ENCODE data around the gene SPPL3. TPM values are rescaled to one million over a fixed set of nuclear protein-coding genes. Genes with fewer than 3 reads are reported as not detected.

The SPPL3 gene
- total RNA-seq, 1 donor from 2014 or later, result 40.3 TPM

- H3K4me3 Mint-ChIP-seq, result peak overlapping the region; percentile 52
- POLR2A ChIA-PET, result interaction anchor here (0.6 to 3.1 kb wide), 6 partner anchors 14 to 543 kb away, joined by 3 to 18 read pairs (median 5); partner anchors contain the start of genes RNU4-2 and SPPL3
Measured at GRCh38 chr12:120834489-120835303, 69.5 kb downstream of the SPPL3 start.

GRCh38 chr12:120833849-120834248 is 70.3 kb downstream of the SPPL3 start:
- no peak for TF ChIP-seq CTCF (IDR thresholded peaks at IDR 0.05)
- Mint-ChIP-seq H3K9me3 (no peaks in the 10 kb centered on the region), H3K4me3 (peak overlapping the region; percentile 60), H3K27ac (peak overlapping the region; percentile 82), H3K27me3 (no peaks in the 10 kb centered on the region), H3K36me3 (ENCODE audit: low read depth) (peaks cover 2% of the 10 kb centered on the region), H3K4me1 (peaks cover 62% of the 10 kb centered on the region)
- intact Hi-C loops (cut with micrococcal nuclease), result loop anchor here (2.0 to 5.0 kb wide), 3 partner anchors 15 to 37 kb away; no protein-coding TSS in a partner anchor
- ATAC-seq (ENCODE audit: low read depth), result no peak
- ChIA-PET POLR2A (interaction anchor here (0.6 to 3.1 kb wide), 6 partner anchors 15 to 542 kb away, joined by 3 to 18 read pairs (median 8); partner anchors contain the start of gene RNU4-2), CTCF (interaction anchor here (0.8 kb wide), 1 partner anchor 18 kb away, joined by 3 read pairs; no protein-coding TSS in a partner anchor)
- DNase-seq, result no peak

More at GRCh38 chr12:120834489-120835303, 69.5 kb downstream of the SPPL3 start:
- Mint-ChIP-seq H3K27ac (peak overlapping the region; percentile 82), H3K27me3 (no peaks in the 10 kb centered on the region), H3K36me3 (ENCODE audit: low read depth) (peaks cover 2% of the 10 kb centered on the region), H3K4me1 (peaks cover 59% of the 10 kb centered on the region), H3K9me3 (no peaks in the 10 kb centered on the region)
- intact Hi-C loops (cut with micrococcal nuclease), result loop anchor here (2.0 to 5.0 kb wide), 3 partner anchors 14 to 37 kb away; no protein-coding TSS in a partner anchor
- CTCF ChIA-PET, result interaction anchor here (0.8 kb wide), 1 partner anchor 17 kb away, joined by 3 read pairs; no protein-coding TSS in a partner anchor
- ATAC-seq (ENCODE audit: low read depth) (no peak), DNase-seq (no peak)
- TF ChIP-seq CTCF (IDR thresholded peaks at IDR 0.05), result no peak

GRCh38 chr12:120832737-120833136 is 71.4 kb downstream of the SPPL3 start:
- Mint-ChIP-seq H3K27ac (no peak overlapping the region), H3K9me3 (no peaks in the 10 kb centered on the region), H3K36me3 (ENCODE audit: low read depth) (peaks cover 2% of the 10 kb centered on the region), H3K4me1 (peaks cover 71% of the 10 kb centered on the region), H3K4me3 (no peak overlapping the region), H3K27me3 (no peaks in the 10 kb centered on the region)
- intact Hi-C loops (cut with micrococcal nuclease), result loop anchor here (5.0 kb wide), 1 partner anchor 35 kb away; no protein-coding TSS in a partner anchor
- TF ChIP-seq CTCF (IDR thresholded peaks at IDR 0.05), result no peak
- DNase-seq (no peak), ATAC-seq (ENCODE audit: low read depth) (no peak)
- CTCF ChIA-PET, result no interaction called here
- POLR2A ChIA-PET, result interaction anchor here (1.0 kb wide), 1 partner anchor 21 kb away, joined by 3 read pairs; no protein-coding TSS in a partner anchor

GRCh38 chr12:120831648-120832267 is 72.4 kb downstream of the SPPL3 start:
- DNase-seq (no peak), ATAC-seq (ENCODE audit: low read depth) (no peak)
- peaks cover 73% of the 10 kb centered on the region for H3K4me1 Mint-ChIP-seq
- no peak for TF ChIP-seq CTCF (IDR thresholded peaks at IDR 0.05)
- no peak overlapping the region for H3K4me3 Mint-ChIP-seq
- peaks cover 2% of the 10 kb centered on the region for H3K36me3 Mint-ChIP-seq (ENCODE audit: low read depth)
- CTCF ChIA-PET, result no interaction called here
- no peaks in the 10 kb centered on the region for H3K9me3 Mint-ChIP-seq
- intact Hi-C loops (cut with micrococcal nuclease), result loop anchor here (5.0 kb wide), 1 partner anchor 34 kb away; no protein-coding TSS in a partner anchor
- POLR2A ChIA-PET, result no interaction called here
- no peaks in the 10 kb centered on the region for H3K27me3 Mint-ChIP-seq
- H3K27ac Mint-ChIP-seq, result no peak overlapping the region
